Hepatocyte (in vitro differentiated cells): Measurements from ENCODE around the gene DUSP6. TPM values are rescaled to one million over a fixed set of nuclear protein-coding genes. Genes with fewer than 3 reads are reported as not detected.

Experiments used
- DNase-seq: peaks from one replicate; pipeline ENCODE4 v3.0.0-alpha.2; 2016; ENCODE audit warnings: low spot score
- H2AFZ ChIP-seq: fragments of 200-600 bp; sonication (generic); 2 replicates; pipeline ENCODE4 v1.6.0; 2016; ENCODE audit warnings: antibody characterized with exemption, mild to moderate bottlenecking
- H3K27ac ChIP-seq: fragments of 200-600 bp; sonication (generic); 2 replicates; pipeline ENCODE4 v1.5.1; 2016; ENCODE audit warnings: mild to moderate bottlenecking
- H3K27me3 ChIP-seq: fragments of 200-600 bp; sonication (generic); 2 replicates; pipeline ENCODE4 v1.6.1; 2016
- H3K36me3 ChIP-seq: fragments of 200-600 bp; sonication (generic); replicated peaks from 2 replicates; pipeline ENCODE4 v1.5.1; 2016; ENCODE audit warnings: low read depth; ENCODE audit not compliant: insufficient read depth
- H3K4me1 ChIP-seq: fragments of 200-600 bp; sonication (generic); 2 replicates; pipeline ENCODE4 v1.5.1; 2016; ENCODE audit warnings: mild to moderate bottlenecking, moderate library complexity; ENCODE audit not compliant: insufficient read depth
- H3K4me2 ChIP-seq: fragments of 200-600 bp; sonication (generic); 2 replicates; pipeline ENCODE4 v1.6.0; 2016
- H3K4me3 ChIP-seq: fragments of 200-600 bp; sonication (generic); 2 replicates; pipeline ENCODE4 v1.5.1; 2016; ENCODE audit warnings: mild to moderate bottlenecking
- H3K79me2 ChIP-seq: fragments of 200-600 bp; sonication (generic); 2 replicates; pipeline ENCODE4 v1.6.0; 2017; ENCODE audit warnings: mild to moderate bottlenecking
- H3K9me2 ChIP-seq: fragments of 200-600 bp; sonication (generic); replicated peaks from 2 replicates; pipeline ENCODE4 v1.6.0; 2017; ENCODE audit warnings: mild to moderate bottlenecking; ENCODE audit not compliant: insufficient read depth
- H3K9me3 ChIP-seq: fragments of 200-600 bp; sonication (generic); 2 replicates; pipeline ENCODE4 v1.5.1; 2016; ENCODE audit warnings: low read depth, mild to moderate bottlenecking
- H4K20me1 ChIP-seq: fragments of 200-600 bp; sonication (generic); 2 replicates; pipeline ENCODE4 v1.6.0; 2016; ENCODE audit warnings: mild to moderate bottlenecking; ENCODE audit not compliant: insufficient read depth, poor library complexity, severe bottlenecking
- CTCF ChIP-seq: fragments of 200-600 bp; sonication (generic); IDR thresholded peaks from 2 replicates; pipeline ENCODE4 v1.5.1; 2016; ENCODE audit warnings: antibody characterized with exemption, mild to moderate bottlenecking; ENCODE audit not compliant: poor library complexity
- EZH2 ChIP-seq: fragments of 200-600 bp; sonication (generic); IDR thresholded peaks from 2 replicates; pipeline ENCODE4 v1.6.1; 2016; ENCODE audit warnings: antibody characterized with exemption, mild to moderate bottlenecking, borderline replicate concordance
- EZH2phosphoT487 ChIP-seq: fragments of 200-600 bp; sonication (generic); IDR thresholded peaks from one replicate; pipeline ENCODE4 v1.6.1; 2018; ENCODE audit warnings: antibody characterized with exemption, mild to moderate bottlenecking, low read depth, moderate library complexity; ENCODE audit not compliant: unreplicated experiment, severe bottlenecking
- WGBS: methylation state at CpG from one replicate; pipeline ENCODE4 v1.1.6; 2016; ENCODE audit warnings: low lambda C conversion rate; ENCODE audit errors: missing lambda C conversion rate; 5-methylcytosine and 5-hydroxymethylcytosine counted together
- polyA plus RNA-seq: library from polyadenylated mRNA; unstranded; fragments of >200 nt; fragmentation: Nextera tagmentation; extraction: Ambion mirVana; gene quantifications from 2 replicates; pipeline ENCODE4 v1.2.1, GENCODE V29; 2016
- total RNA-seq: library from RNA; depleted of rRNA; stranded (reverse); fragments of >200 nt; gene quantifications from 2 replicates; pipeline ENCODE4 v1.2.3, GENCODE V29; 2014

The DUSP6 gene
- total and polyA plus RNA-seq, 2 experiments from 2014 or later, result 51.8 to 52.5 TPM

GRCh38 chr12:89353823-89354611 lies 1.7 kb upstream of the DUSP6 start:
- 1% methylated on average over 49 of the region's 74 CpGs for WGBS
- Histone ChIP-seq H3K9me3 (no peaks in the 10 kb centered on the region), H3K79me2 (peaks cover 52% of the 10 kb centered on the region), H3K9me2 (no peaks in the 10 kb centered on the region), H3K27ac (peak overlapping the region; percentile 99), H3K4me3 (peak overlapping the region; percentile 72), H3K36me3 (no peaks in the 10 kb centered on the region), H3K4me1 (peaks cover 19% of the 10 kb centered on the region), H4K20me1 (peaks cover 11% of the 10 kb centered on the region), H3K4me2 (peak overlapping the region; percentile 78), H3K27me3 (no peaks in the 10 kb centered on the region), H2AFZ (peak overlapping the region; percentile 80)
- TF ChIP-seq EZH2phosphoT487 (no peak), CTCF (no peak), EZH2 (no peak)
- DNase-seq, result peak; percentile 84

GRCh38 chr12:89353188-89353822 lies 1.0 kb upstream of the DUSP6 start:
- TF ChIP-seq EZH2phosphoT487 (no peak), EZH2 (no peak), CTCF (no peak)
- peaks cover 52% of the 10 kb centered on the region for H3K79me2 ChIP-seq
- H3K36me3 ChIP-seq, result no peaks in the 10 kb centered on the region
- H2AFZ ChIP-seq, result peak overlapping the region; percentile 80
- H3K4me1 ChIP-seq, result peaks cover 19% of the 10 kb centered on the region
- 2% methylated on average over 27 of the region's 49 CpGs for WGBS
- H4K20me1 ChIP-seq, result peaks cover 11% of the 10 kb centered on the region
- H3K27me3 ChIP-seq, result no peaks in the 10 kb centered on the region
- H3K4me3 ChIP-seq, result peak overlapping the region; percentile 72
- no peaks in the 10 kb centered on the region for H3K9me3 ChIP-seq
- DNase-seq, result peak; percentile 91
- H3K9me2 ChIP-seq, result no peaks in the 10 kb centered on the region
- H3K27ac ChIP-seq, result peak overlapping the region; percentile 99
- peak overlapping the region; percentile 78 for H3K4me2 ChIP-seq

- DNase-seq, result no peak
- peaks cover 11% of the 10 kb centered on the region for H4K20me1 ChIP-seq
Observed at GRCh38 chr12:89352242-89352491, 134 bp downstream of the DUSP6 start.

More at GRCh38 chr12:89352242-89352491, 134 bp downstream of the DUSP6 start:
- no peaks in the 10 kb centered on the region for H3K27me3 ChIP-seq
- no peaks in the 10 kb centered on the region for H3K9me2 ChIP-seq
- H3K36me3 ChIP-seq, result no peaks in the 10 kb centered on the region
- H3K27ac ChIP-seq, result peak overlapping the region; percentile 84
- H3K4me3 ChIP-seq, result peak overlapping the region; percentile 37
- WGBS, result under 1% methylated on average over 10 of the region's 10 CpGs
- TF ChIP-seq EZH2, result no peak
- TF ChIP-seq CTCF, result no peak
- no peak for TF ChIP-seq EZH2phosphoT487
- no peaks in the 10 kb centered on the region for H3K9me3 ChIP-seq
- H2AFZ ChIP-seq, result peak overlapping the region; percentile 3
- peaks cover 19% of the 10 kb centered on the region for H3K4me1 ChIP-seq
- peaks cover 60% of the 10 kb centered on the region for H3K79me2 ChIP-seq
- H3K4me2 ChIP-seq, result peak overlapping the region; percentile 78
